D721Med (cell line): ENCODE data around the gene NUP62.

Experiments used
- DNase-seq: peaks from one replicate; pipeline ENCODE4 v3.0.0; 2011; ENCODE audit warnings: low spot score; ENCODE audit not compliant: insufficient read length
- FAIRE-seq: peaks from 2 replicates; lab custom pipeline; 2011; peaks lifted over from hg19 to GRCh38; lab: Jason Lieb, UNC
- TF ChIP-seq, protein P1 (sequence below): IDR thresholded peaks from 2 replicates; pipeline ENCODE4 v1.5.1; 2012; ENCODE audit warnings: mild to moderate bottlenecking, control low read depth; ENCODE audit not compliant: insufficient read depth; ENCODE audit errors: missing control alignments

The NUP62 gene

DNA sequence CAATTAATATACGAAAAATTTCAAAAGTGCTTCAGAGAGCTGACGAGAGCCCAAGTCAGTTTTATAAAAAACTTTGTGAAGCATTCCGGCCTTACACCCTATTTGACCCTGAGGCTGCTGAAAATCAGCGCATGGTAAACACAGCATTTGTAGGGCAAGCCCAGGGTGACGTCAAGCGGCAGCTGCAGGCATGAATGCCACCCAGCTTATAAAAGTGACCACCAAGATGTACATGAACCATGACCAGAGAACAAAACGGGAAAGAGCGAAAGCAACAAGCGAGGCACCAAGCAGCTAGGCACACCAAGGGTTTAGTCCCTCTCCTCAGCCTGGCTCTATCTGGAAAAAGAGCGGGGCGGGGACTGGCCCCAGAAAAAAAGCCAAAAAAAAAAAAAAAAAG is 25.6 kb upstream of the NUP62 start:
- no peak for DNase-seq
- TF ChIP-seq, protein P1, sequence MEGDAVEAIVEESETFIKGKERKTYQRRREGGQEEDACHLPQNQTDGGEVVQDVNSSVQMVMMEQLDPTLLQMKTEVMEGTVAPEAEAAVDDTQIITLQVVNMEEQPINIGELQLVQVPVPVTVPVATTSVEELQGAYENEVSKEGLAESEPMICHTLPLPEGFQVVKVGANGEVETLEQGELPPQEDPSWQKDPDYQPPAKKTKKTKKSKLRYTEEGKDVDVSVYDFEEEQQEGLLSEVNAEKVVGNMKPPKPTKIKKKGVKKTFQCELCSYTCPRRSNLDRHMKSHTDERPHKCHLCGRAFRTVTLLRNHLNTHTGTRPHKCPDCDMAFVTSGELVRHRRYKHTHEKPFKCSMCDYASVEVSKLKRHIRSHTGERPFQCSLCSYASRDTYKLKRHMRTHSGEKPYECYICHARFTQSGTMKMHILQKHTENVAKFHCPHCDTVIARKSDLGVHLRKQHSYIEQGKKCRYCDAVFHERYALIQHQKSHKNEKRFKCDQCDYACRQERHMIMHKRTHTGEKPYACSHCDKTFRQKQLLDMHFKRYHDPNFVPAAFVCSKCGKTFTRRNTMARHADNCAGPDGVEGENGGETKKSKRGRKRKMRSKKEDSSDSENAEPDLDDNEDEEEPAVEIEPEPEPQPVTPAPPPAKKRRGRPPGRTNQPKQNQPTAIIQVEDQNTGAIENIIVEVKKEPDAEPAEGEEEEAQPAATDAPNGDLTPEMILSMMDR = no peak
- no peak for FAIRE-seq

DNA sequence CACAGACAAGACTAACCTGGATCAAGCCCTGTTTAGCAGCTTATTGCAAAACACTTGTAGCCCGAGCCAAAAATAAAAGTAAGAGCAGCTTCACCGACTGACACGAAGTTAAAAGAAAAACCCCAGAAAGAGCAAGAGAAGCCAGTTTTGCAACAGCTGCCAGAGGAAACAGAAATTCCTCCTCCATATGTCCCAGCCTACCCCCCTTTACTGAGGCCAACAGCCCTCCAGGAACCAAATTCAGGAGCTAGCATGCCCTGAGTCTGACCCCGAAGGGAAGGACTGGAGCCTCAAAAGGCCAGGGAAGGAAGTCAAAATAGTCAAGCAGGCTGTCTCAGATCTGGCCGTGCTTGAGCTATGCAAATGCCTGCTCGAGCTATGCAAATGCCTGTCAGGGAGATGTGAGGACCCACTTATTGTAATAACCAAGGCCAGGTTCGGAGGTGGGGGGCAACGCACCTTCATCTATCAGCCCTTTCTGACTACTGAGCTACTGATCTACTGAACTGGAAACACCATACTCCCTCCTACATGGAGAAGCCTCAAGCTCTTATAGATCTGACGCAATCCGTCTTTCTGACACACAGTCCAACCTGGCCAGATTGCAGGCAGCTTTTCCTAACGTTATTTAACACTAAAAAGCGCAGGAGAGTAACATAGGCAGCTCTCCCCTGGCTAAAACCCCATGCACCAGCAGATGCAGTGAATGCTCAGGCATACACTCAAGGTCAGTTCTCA is 25.0 kb upstream of the NUP62 start:
- TF ChIP-seq, protein P1 = no peak

DNA sequence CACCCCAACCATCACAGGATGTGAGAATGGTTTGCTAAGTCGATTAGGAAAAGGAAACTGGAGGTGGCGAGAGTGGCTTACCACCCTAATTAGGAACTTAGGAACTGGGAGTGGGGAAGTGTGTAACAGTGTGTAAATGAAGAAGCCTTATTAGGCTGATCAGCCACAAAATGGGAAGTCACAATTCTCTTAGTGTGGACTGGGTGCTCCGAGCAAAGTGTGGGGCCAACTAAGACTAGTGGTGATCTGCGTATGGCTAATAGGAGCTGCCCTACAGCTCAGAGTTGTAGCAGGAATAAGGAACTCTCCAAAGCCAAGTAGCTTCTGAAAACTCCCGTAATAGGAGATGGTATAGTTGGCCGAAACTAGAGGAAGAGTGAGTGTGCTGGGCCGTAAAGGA is 24.1 kb upstream of the NUP62 start:
- DNase-seq = no peak
- FAIRE-seq = no peak
- TF ChIP-seq, protein P1 = no peak

More for the DNA sequence above, 25.0 kb upstream of the NUP62 start:
- FAIRE-seq (no peak), DNase-seq (no peak)

- DNase-seq = no peak
- no peak for FAIRE-seq
- TF ChIP-seq, protein P1 = no peak
These were observed 23.6 kb upstream of the NUP62 start for GRCh38 chr19:49952906-49953305.

DNA sequence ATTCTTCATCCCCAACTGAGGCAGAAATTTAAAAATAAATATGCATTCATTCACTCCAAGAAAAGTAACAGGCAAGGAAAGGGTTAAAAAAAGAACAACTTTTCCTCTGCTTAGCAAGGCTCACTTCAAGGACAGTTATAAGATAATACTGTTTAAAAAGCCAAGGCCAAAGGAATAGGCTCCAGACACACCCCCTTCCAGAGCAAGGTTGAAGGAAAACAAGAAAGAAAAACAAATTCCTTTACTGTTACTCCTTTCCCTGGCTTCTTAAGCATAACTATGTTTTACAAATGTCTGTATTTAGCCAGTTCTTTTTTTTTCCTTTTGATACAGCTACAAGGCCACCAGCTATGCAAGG is 23.2 kb upstream of the NUP62 start:
- TF ChIP-seq, protein P1 = no peak
- DNase-seq (no peak), FAIRE-seq (no peak)

GRCh38 chr19:49951806-49952478 is 22.6 kb upstream of the NUP62 start:
- TF ChIP-seq, protein P1 = no peak
- DNase-seq (no peak), FAIRE-seq (no peak)
